HFFc6 (cell line): Measurements from ENCODE around the gene TRIM9. TPM values are rescaled to one million over a fixed set of nuclear protein-coding genes. Genes with fewer than 3 reads are reported as not detected.

Experiments used
- DNase-seq: peaks from one replicate; pipeline ENCODE4 v3.0.0-alpha.2; 2018
- H3K27ac Mint-ChIP-seq: 2 replicates; pipeline ENCODE4 v1.8.0; 2020; ENCODE audit warnings: mild to moderate bottlenecking, mixed read lengths
- H3K27me3 Mint-ChIP-seq: 2 replicates; pipeline ENCODE4 v1.8.0; 2021; ENCODE audit warnings: mild to moderate bottlenecking, moderate library complexity, mixed read lengths; ENCODE audit not compliant: insufficient read depth
- H3K36me3 Mint-ChIP-seq: 2 replicates; pipeline ENCODE4 v1.8.0; 2021; ENCODE audit warnings: low read depth, mixed read lengths
- H3K4me1 Mint-ChIP-seq: 2 replicates; pipeline ENCODE4 v1.8.0; 2020; ENCODE audit warnings: low read depth, mixed read lengths
- H3K4me3 Mint-ChIP-seq: 2 replicates; pipeline ENCODE4 v1.8.0; 2020; ENCODE audit warnings: mild to moderate bottlenecking, moderate library complexity, mixed read lengths
- H3K9me3 Mint-ChIP-seq: 2 replicates; pipeline ENCODE4 v1.8.0; 2020; ENCODE audit warnings: mild to moderate bottlenecking, mixed read lengths
- CTCF ChIP-seq: fragments of 200-600 bp; sonication (generic); IDR thresholded peaks from 2 replicates; pipeline ENCODE4 v1.5.0; 2021; ENCODE audit warnings: antibody characterized with exemption, mild to moderate bottlenecking
- total RNA-seq, 6 experiments: library from RNA; stranded (reverse); fragmentation: NEBNext Ultra II Directional; extraction: Animal tissue kit (Norgen Biotek cat#: 25700); gene quantifications; 2 replicates in 1 of 6; 3 replicates in 5 of 6; pipeline ENCODE4 v1.2.3, GENCODE V29; 2021

Gene TRIM9
- total RNA-seq, 6 experiments from 2014 or later = 0.05 TPM; not detected in 5

- Mint-ChIP-seq H3K36me3 (no peaks in the 10 kb centered on the region), H3K4me1 (no peaks in the 10 kb centered on the region), H3K4me3 (no peak overlapping the region)
Measured at GRCh38 chr14:51074701-51075385, 20.1 kb downstream of the TRIM9 start.

GRCh38 chr14:51073731-51074130 is 21.2 kb downstream of the TRIM9 start:
- peaks cover 9% of the 10 kb centered on the region for H3K27me3 Mint-ChIP-seq
- no peak for TF ChIP-seq CTCF
- no peak overlapping the region for H3K27ac Mint-ChIP-seq
- DNase-seq = no peak
- no peaks in the 10 kb centered on the region for H3K36me3 Mint-ChIP-seq
- no peaks in the 10 kb centered on the region for H3K9me3 Mint-ChIP-seq
- H3K4me1 Mint-ChIP-seq = no peaks in the 10 kb centered on the region
- no peak overlapping the region for H3K4me3 Mint-ChIP-seq

More at GRCh38 chr14:51074701-51075385, 20.1 kb downstream of the TRIM9 start:
- peaks cover 13% of the 10 kb centered on the region for H3K27me3 Mint-ChIP-seq
- no peaks in the 10 kb centered on the region for H3K9me3 Mint-ChIP-seq
- no peak for TF ChIP-seq CTCF
- no peak for DNase-seq
- no peak overlapping the region for H3K27ac Mint-ChIP-seq

- Mint-ChIP-seq H3K36me3 (no peaks in the 10 kb centered on the region), H3K27ac (no peak overlapping the region), H3K9me3 (no peaks in the 10 kb centered on the region), H3K4me1 (no peaks in the 10 kb centered on the region), H3K4me3 (no peak overlapping the region), H3K27me3 (peaks cover 11% of the 10 kb centered on the region)
- no peak for DNase-seq
- no peak for TF ChIP-seq CTCF
Measured at GRCh38 chr14:51072976-51073375, 21.9 kb downstream of the TRIM9 start.

- H3K27ac Mint-ChIP-seq = no peak overlapping the region
- H3K36me3 Mint-ChIP-seq = no peaks in the 10 kb centered on the region
- DNase-seq = no peak
- no peak overlapping the region for H3K4me3 Mint-ChIP-seq
- no peaks in the 10 kb centered on the region for H3K4me1 Mint-ChIP-seq
- peaks cover 7% of the 10 kb centered on the region for H3K27me3 Mint-ChIP-seq
- no peak for TF ChIP-seq CTCF
- no peaks in the 10 kb centered on the region for H3K9me3 Mint-ChIP-seq
Measured at GRCh38 chr14:51071857-51072256, 23.0 kb downstream of the TRIM9 start.

- Mint-ChIP-seq H3K27me3 (peaks cover 4% of the 10 kb centered on the region), H3K4me3 (no peak overlapping the region), H3K36me3 (no peaks in the 10 kb centered on the region), H3K27ac (no peak overlapping the region), H3K4me1 (no peaks in the 10 kb centered on the region), H3K9me3 (no peaks in the 10 kb centered on the region)
- DNase-seq = no peak
- TF ChIP-seq CTCF = no peak
Measured at GRCh38 chr14:51070726-51071125, 24.2 kb downstream of the TRIM9 start.

GRCh38 chr14:51069055-51069454 is 25.9 kb downstream of the TRIM9 start:
- H3K4me1 Mint-ChIP-seq = no peaks in the 10 kb centered on the region
- no peaks in the 10 kb centered on the region for H3K36me3 Mint-ChIP-seq
- H3K27ac Mint-ChIP-seq = no peak overlapping the region
- H3K9me3 Mint-ChIP-seq = no peaks in the 10 kb centered on the region
- no peak for TF ChIP-seq CTCF
- peaks cover 3% of the 10 kb centered on the region for H3K27me3 Mint-ChIP-seq
- DNase-seq = no peak
- H3K4me3 Mint-ChIP-seq = no peak overlapping the region
